NCI-H2171 treated with DMSO at 0.1 percent for 48 hours (cell line): Measurements from ENCODE around the gene ZNHIT1.

Source experiments
- DNase-seq: peaks from one replicate; lab custom pipeline; 2025; lab: John Stamatoyannopoulos, UW

The ZNHIT1 gene

DNA sequence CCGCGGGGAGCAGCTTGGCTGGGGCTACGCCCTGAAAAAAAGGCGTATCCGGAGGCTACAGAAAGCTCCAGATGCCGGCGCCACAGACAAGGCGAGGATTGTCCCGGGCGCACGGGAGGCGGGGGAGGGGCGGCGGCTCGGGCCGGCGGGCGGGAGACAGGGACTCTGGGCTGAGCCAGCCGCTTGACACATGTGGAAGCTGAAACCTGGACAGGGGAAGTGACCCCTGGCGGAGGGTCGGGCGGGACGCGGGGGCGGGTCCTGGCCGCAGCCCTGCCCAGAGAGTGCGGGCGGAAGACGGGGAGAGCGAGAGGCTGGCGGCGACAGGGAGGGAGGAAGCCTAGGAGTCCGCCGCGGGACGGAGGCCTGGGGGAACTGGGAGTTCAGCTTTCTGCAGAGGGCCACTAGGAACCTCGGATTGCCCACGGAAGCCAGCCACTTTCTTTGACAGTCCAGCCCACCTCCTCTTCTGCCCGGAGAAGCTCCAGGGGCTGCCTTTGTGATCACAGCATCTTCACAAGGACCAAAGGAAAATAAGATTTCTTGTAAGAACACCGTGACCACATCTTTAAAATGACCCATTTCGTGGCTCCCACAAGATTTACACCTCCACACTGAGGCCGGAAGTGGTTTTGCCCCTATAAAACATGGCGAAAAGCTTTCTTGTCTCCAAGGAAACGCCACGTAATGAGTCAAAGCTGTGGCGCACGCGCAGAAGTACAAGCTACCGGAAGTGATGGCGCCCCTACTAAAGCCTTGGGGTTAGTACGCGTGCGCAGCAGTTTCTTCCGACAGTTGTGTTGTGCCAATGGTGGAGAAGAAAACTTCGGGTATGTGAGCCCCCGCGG lies at the start of gene ZNHIT1, which contains the start of gene PLOD3:
Gene ZNHIT1 (plus strand): TSS at position 778 of the 848 bp plus-strand sequence. CDS start 31 bp downstream, at position 809.
Gene PLOD3 (minus strand): TSS at position 194 of the 848 bp plus-strand sequence. CDS start 307 bp downstream, outside the sequence.
- DNase-seq, result peak; percentile 98

DNA sequence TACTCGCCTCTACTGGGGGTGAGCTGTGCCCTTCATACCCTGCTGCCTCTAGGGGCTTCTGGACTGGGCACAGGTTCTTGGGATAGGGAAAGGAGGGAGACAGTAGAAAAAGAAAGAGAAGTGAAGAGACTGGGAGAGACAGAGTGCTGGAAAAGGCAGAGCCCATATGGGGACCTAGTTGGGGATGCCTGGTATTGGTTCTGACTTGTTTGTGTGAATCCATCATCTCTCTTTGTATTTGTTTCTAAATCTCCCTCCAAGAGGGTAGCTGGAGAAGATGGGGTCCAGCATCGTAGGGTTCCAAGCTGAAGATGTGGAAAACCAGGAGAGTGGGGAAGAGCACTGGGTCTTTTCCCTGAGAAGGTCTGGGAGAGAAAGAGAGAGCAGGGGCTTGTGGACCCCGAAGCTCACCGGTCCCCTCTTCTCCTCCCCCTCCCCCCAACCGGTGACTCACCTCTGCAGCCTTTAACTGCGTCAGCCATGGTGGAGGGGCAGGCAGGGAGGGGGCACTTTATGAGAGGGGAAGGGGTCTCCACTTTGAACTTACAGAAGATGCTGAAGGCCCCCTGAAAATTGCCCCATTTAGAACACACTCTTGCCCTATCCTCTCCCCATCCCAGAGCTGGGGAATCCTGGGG lies 49.4 kb upstream of the ZNHIT1 start:
- DNase-seq, result no peak

DNA sequence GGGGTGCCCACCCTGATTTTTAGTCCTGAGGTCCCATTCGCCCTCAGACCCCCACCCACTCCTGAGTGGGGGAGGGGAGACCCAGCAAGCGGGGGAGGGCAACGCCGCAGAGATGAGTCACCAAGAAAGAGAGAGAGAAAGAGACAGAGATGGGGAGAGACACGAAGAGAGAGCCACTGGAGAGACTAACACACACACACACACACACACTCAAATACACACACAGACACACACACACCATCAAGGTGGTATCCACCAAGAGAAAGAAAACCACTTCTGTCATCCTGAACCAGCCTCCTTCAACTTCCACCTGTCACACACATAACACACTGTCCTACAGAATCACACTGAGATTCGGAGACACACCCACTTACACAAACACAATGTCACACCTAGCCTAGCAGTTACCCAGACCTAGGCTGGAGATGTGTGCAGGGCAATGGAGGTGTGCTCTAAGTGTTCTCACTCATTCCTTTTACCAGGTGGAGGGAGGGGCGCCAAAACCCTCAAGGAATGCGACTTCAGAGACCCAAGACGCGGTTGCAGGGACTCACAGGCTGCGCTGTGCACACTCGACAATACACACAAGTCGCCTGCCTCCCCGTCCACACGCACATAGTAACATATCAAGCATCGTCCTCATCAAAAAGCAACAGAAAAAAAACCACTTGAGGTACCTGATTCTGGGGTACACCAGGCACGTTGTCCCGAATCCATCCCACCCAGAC lies 48.7 kb upstream of the ZNHIT1 start:
- no peak for DNase-seq

DNA sequence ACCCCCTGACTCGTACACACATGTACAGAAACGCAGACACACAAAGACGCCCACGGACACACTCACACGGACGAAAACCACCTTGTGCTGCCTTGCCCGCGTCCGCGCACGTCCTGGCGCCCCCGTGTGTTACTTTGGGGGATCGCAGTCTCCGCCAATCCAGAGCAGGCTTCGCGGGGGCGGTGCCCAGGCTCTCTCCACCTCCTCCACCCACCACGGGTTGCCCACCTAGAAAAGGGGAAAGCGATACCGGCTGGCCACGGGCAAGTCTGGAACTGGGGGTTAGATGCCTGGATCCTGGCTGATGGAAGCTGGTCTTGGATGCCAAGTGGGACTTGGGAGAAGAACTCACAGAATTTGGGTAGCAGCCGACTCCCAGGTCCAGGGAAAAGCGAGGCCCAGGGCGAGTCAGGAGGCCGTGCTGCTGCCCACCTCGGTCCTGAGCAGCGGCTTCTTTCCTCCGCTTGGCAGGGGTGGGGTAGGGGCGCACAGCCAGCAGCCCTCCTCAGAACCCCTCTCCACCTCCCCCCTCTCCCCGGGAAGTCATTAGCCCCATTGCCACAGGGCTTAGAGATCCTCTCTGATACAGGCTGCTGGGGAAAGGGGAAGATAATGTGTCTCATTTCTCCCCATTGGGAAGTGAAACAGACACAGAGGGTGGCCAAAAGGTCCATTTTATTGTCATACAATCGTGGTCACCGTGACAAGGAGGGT lies 48.0 kb upstream of the ZNHIT1 start:
- peak; percentile 50 for DNase-seq

DNA sequence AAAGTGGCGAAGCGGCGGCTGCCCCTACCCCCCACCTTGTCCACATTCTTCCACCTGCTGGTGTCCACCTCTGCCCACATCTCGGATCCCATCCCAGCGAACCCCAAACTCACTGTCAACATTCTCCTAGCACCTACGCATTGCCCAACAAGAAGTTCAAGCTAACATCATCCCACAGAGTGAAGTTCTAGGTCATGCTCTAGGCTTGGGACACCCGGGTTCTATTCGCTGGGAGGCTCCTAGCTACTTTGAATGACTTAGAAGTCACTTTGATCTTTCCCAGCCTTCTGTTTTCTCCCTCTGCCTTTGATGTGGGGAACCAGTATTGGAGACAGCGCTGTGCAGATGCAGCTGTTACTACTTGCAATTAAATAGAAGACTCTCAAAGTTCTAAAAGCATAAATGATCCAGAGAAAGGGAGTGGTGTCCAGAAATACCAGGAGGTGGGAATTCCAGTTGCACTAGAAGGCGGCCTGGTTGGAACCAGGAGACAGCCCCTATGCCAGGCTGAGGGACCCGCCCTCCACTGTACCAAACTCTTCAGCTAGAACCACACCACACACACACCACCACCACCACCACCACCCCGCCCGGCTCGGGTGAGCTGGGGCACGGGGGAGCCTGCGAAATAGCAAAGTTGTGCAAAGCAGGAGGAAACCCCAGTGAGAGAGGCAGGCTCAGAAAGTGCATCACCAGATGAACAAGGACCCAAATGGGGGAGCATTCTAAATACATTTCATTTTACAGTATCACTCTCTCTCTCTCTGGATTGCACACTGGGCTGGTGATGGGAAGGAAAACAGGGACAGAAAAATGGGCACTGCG lies 47.1 kb upstream of the ZNHIT1 start:
- DNase-seq, result no peak

DNA sequence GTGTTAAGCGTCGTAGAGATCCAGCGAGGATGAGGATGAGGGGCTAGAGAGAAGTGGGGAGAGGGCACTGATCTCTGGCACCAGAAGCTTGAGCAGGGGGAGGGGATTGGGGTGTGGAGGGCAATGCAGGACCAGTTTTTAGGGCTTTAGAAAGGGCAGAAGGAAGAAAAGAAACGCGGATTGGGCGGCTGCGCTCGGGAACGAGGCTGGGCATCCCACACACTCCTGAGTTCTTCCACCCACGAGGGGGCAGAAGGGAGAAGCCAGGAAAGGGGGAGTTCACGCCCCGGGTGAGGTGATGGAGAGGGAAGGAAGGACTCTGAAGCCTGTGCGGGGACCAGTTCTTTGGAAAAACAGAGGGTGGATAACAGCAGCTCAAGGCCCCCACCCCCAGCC lies 46.5 kb upstream of the ZNHIT1 start:
- no peak for DNase-seq

DNA sequence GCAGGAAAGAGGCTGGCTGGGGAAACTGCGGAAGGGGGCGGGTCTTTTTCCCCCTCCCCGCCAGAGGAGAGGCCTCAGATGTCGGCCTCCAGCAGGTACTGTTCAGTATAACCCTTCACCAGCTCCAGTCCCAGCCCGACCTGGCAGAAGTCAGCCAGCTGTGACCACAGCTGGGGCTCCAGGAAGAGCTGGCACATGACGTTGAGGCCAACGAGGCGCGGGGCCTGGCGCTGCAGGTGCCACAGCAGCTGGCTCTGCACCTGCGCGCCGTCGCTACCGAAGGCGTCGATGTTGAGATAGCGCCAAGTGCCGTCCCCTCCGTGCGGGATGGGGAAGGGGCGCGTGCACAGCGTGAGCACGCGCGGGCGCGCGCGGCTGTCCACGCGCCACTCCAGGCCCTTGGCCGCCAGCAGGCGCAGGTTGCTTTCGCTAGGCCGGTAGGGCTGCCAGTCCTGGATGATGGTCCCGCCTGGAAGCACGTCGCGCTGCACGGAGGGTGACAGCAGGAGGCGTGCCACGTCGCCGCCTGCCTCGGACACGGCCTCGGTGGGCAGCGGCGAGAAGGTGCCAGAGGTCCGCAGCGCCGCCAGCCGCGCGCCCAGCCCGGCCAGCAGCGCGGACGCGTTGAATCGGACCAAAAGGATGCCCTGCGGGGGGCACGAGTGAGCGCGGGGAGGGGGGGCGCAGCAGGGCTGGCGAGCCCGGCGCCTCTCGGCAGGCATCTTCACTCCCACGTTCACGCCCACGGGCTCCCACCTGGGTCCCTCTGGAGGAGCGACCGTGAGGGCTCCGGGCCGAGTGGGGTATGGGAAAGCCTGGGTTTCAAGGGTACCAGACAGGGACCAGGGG lies 45.7 kb upstream of the ZNHIT1 start:
- DNase-seq, result peak; percentile 85

DNA sequence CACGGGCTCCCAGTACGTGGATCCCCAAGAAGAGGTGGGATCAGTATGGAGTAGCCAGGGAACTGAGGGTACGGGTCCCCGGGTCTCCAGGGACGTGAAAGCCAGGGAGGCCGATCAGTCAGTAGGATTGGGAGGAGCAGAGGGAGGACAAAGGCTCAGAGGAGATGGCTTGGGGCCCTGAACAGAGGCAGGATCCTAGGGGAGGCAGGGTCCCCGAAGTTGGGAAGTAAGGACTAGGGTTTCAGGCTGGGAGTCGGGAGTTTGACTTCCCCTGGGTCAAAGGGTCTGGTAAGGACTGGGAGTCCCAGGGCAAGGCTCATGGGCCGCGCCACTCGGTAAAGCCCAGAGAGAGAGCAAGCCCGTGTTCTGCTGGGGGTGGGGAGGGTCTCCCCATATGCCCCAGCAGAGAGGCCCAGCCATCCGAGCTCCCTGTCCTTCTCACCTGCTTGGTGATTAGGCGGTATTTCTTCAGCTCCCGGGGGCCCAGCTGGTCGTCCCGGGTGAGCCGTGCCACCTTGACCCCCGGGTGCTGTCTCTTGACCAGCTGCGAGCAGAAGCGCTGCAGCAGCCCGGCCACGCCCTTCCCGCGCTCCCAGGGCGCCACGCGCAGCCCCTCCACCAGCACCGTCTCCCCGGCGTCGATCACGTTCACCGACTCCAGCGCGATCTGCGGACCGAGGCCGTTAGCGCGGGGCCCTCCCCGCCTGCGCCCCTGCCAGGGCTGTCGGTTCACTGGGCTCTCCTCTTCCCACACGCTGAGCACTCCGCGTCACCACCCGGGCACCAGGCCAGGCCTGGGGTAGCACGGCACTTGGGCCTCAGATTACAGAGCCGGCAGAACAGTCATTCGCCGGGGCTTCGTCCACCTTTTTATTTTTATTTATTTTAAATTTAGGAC lies 44.9 kb upstream of the ZNHIT1 start:
- DNase-seq, result peak; percentile 64

DNA sequence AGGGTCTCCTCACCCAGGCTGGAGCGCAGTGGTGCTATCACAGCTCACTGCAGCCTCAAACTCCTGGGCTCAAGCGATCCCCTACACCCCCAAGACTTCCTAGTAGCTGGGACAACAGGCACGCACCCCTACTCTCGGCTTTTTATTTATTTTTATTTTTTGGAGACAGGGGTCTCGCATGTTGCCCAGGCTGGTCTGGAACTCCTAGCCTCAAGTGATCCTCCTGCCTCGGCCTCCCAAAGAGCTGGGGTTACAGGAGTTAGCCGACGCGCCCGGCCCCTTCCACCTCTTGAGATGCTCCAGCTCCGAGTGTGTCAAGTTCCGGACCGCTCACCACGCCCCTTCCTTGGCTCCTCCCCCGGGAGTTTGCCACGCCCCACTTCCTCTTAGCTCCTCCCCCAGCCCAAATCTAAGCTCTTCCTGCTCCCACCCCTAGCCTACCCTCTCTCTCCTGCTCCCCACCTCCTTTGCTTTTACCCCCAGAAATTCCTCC lies 44.2 kb upstream of the ZNHIT1 start:
- DNase-seq, result peak; percentile 27

DNA sequence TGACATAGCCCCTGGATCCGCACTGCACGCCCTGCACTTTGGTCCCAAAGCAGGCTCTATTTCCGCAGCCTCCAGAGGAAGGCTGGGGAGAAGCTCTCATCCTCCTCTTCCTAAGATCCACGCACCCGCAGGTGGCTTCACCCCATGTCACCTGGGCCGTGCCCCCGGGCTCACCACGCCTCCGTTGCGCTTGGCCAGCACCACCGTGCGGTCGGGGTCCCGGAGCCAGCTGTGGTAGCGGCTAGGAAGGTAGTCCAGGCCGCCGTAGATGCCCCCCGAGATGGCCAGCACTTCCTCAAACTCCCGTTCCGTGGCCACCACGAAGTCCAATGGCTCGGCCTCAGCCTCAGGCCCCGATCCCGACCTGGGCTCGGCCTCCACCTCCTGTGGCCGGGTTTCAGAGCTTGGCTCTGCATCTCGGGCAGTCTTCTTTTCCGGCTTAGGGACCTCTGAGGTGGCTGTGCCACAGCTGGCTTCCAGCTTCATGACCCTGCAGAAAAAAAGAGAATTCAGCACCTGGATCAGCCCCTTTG lies 43.6 kb upstream of the ZNHIT1 start:
- no peak for DNase-seq

DNA sequence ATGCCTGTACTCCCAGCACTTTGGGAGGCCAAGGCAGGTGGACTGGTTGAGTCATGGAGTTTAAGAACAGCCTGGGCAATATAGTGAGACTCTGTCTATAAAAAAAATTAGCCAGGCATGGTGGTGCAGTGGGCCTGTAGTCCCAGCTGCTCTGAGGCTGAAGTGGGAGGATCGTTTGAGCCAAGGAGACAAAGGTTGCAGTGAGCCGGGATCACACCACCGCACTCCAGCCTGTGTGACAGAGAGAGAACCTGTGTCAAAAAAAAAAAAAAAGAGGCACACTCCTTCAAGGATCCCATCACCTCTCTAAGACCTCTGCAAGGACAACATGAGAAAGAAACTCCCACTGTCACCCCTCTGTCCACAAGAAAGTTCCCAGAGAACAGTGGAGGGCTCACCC lies 42.3 kb upstream of the ZNHIT1 start:
- DNase-seq, result no peak

DNA sequence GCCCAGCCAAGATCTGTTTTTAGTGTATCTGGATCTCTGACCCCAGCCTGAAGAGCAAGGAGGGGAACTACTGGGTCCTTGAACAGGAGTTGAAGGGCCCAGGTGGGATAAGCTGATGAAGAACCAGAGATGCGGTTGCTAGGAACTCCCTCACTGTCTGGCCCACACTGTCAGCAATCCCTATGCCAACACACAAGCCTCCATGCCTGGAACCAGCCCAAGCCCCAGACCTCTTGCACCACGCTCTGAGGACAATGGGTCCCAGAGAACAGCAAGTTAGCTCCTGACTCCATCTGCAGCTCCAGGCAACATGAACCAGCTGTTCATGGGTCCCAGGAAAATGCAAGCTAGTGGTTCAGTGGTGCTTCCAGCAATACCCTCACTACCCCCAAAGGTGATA lies 40.3 kb upstream of the ZNHIT1 start:
- no peak for DNase-seq

DNA sequence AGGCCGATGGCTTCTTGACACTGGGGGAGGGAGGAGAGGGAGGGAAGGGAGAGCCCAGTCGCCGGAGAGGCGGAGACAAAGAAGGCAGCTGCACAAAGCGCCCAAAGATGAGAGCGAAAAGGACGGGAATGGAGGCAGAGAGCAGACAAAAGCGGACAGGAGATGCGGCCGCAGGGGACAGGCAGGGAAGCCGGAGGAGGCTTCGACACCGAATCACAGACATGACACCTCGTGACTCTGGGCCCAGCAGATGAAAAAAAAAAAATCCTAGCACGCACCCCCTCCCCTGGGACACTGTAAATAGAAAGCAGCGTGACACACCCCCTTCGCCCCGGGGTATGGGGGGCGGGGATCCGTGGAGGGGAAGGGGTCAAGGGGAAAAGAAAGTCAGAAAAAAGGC lies 38.8 kb upstream of the ZNHIT1 start:
- DNase-seq, result peak; percentile 56

DNA sequence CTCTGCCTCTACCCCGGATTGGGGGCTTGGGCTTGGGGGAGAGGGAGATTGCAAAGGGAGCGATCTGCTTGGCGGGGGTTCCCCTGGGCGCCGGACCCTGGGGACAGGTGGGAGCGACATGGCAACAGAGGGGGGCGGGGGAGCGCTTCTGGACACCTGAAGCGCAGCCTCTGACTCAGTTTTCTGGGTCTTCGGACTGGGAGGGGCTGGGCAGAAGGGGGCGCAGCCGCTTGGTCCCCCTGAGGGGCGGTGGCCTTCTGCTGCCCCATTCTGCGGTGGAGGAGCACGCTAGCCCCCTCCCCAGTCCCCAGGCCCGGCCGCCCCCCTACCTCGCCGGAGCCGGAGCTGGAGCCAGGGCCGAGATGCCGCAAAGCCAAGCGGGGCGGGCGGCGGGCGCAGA lies 38.3 kb upstream of the ZNHIT1 start:
- DNase-seq, result no peak

DNA sequence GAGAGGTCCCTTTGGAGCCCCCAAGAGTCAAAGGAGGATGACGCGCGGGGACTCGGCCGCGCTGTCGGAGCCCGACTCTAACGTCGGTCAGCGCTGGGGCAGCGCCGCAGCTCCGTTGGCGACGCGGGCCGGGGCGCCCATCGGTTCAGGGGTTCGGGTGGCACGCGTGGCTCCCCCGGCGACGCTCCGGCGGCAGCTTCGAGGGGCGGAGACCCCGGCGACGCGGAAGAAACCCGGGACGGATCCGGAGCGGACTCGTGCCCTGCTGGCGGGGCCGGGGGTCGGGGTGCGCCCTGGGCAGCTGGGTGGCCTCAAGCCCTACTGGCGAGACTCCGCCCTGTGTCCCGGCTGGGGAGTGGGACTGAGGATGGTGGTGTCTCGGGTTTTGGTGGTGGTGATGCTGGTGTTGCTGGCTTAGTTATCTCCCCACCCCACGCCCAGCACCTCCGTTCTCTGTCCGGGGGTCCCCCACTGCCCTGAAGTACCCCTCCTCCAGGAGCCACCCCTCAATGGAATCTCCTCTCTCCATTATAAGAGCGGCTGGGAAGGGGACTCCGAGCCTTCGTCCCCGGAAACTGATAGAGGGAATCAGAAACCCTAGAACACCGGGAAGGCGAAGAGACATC lies 37.7 kb upstream of the ZNHIT1 start, which contains the start of gene NAT16:
Gene NAT16 (minus strand): TSS at position 164 of the 626 bp plus-strand sequence. CDS start 5,486 bp downstream, outside the sequence.
- DNase-seq, result no peak

DNA sequence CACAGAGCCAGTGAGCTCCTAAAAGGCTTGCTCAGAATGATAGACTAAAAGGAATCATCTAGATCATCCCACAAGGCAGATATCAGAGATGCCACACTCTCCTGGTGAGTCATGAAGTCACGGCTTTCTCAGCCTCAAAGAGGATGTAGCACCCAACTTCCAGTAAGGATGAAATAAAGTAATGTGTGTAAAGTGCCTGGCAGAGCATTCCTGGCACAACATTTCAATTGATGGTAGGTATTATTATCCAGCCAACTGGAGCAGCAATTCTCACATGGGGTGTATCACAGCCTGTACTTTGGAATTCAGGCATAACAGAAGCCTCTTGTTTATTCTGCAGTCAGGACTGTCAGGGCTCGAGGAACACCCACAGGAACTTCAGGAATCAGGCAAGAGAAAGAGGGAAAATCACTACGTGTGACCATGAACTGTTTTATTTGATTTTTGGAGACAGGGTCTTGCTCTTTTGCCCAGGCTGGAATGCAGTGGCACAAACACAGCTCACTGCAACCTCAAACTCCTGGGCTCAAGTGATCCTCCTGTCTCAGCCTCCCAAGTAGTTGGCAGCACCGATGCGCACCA lies 32.6 kb upstream of the ZNHIT1 start:
- no peak for DNase-seq

DNA sequence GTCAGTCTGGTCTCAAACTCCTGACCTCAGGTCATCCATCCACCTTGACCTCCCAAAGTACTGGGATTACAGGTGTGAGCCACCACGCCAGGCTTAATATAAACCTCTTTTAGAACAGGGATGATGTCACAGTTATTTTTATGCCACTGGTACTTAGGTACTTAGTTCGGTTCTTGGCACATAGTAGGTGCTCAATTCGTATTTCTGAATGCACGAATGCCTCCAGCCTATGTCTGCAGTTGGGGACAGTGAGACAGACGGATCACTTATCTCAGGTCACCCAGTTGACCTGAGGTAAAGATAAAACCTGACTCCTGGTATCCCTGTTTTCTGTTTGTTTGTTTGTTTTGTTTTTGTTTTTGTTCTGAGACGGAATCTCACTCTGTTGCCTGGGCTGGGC lies 31.8 kb upstream of the ZNHIT1 start:
- no peak for DNase-seq
